PFSK-1 (cell line): ENCODE results near the gene MRPS9. TPM values are rescaled to one million over a fixed set of nuclear protein-coding genes. Genes with fewer than 3 reads are reported as not detected.

Experiments used
- FOXP2 ChIP-seq: optimal IDR thresholded peaks from 2 replicates; pipeline ENCODE3; 2011; ENCODE audit warnings: borderline replicate concordance, control low read depth, inconsistent platforms; ENCODE audit not compliant: insufficient read depth; ENCODE audit errors: extremely low read length, extremely low read depth
- POLR2AphosphoS5 ChIP-seq: IDR thresholded peaks from 2 replicates; pipeline ENCODE4 v1.6.1; 2012; ENCODE audit warnings: low read depth, mild to moderate bottlenecking, control low read depth, low read length, moderate library complexity
- REST ChIP-seq, 2 experiments: IDR thresholded peaks; 2 replicates each; pipeline versions ENCODE4 v1.6.1 to v1.8.0; 2011 to 2012; ENCODE audit warnings: low read depth in 2 of 2, low read length in 2 of 2, control low read depth in 1 of 2, inconsistent platforms in 1 of 2, mild to moderate bottlenecking in 1 of 2, moderate library complexity in 1 of 2; ENCODE audit not compliant: insufficient read depth in 1 of 2
- SIN3A ChIP-seq: IDR thresholded peaks from 2 replicates; pipeline ENCODE4 v1.6.1; 2012; ENCODE audit warnings: mild to moderate bottlenecking, low read length, moderate library complexity, borderline replicate concordance; ENCODE audit not compliant: insufficient read depth
- TAF1 ChIP-seq: IDR thresholded peaks from 2 replicates; pipeline ENCODE4 v1.6.1; 2012; ENCODE audit warnings: low read length, control low read depth, borderline replicate concordance; ENCODE audit not compliant: insufficient read depth
- polyA plus RNA-seq: library from polyadenylated mRNA; unstranded; fragments of >200 nt; gene quantifications from one replicate; pipeline ENCODE4 v1.2.1, GENCODE V29; 2012; ENCODE audit warnings: low read depth, missing spikeins; ENCODE audit not compliant: insufficient read length

MRPS9 gene
- 34.4 TPM for polyA plus RNA-seq

- TF ChIP-seq REST (IDR thresholded peaks at IDR 0.05; ENCODE audit: insufficient read depth in 1 of 2, low read depth in 2 of 2, low read length in 2 of 2) (0 out of 4 replicates have a peak, but pooled peaks of 1 of the 2 experiments have one; percentile 21), SIN3A (no peak), TAF1 (peak; percentile 74; the same call in 1 of the 2 replicates), POLR2AphosphoS5 (peak; percentile 90), FOXP2 (peak; percentile 22)
Observed at GRCh38 chr2:105037572-105038382, at the start of gene MRPS9. MRPS9 (plus strand) TSS chr2:105038069; CDS start chr2:105038093, 24 bp downstream.

GRCh38 chr2:105005181-105005951, 32.5 kb upstream of the MRPS9 start:
- TF ChIP-seq POLR2AphosphoS5 (no peak), SIN3A (no peak), REST (IDR thresholded peaks at IDR 0.05; ENCODE audit: insufficient read depth in 1 of 2, low read depth in 2 of 2, low read length in 2 of 2) (no peak), TAF1 (no peak), FOXP2 (no peak)

GRCh38 chr2:105007367-105007766, 30.5 kb upstream of the MRPS9 start:
- TF ChIP-seq TAF1 (no peak), POLR2AphosphoS5 (no peak)

- TF ChIP-seq SIN3A (no peak), TAF1 (no peak), REST (IDR thresholded peaks at IDR 0.05; ENCODE audit: insufficient read depth in 1 of 2, low read depth in 2 of 2, low read length in 2 of 2) (no peak), POLR2AphosphoS5 (no peak), FOXP2 (no peak)
Observed at GRCh38 chr2:105032476-105032875, 5.4 kb upstream of the MRPS9 start.

- no peak for TF ChIP-seq TAF1
- TF ChIP-seq REST (IDR thresholded peaks at IDR 0.05; ENCODE audit: insufficient read depth in 1 of 2, low read depth in 2 of 2, low read length in 2 of 2): peak in 1 of 2 experiments; percentile 60; a peak in 2 of 4 replicates
Observed at GRCh38 chr2:105034170-105034569, 3.7 kb upstream of the MRPS9 start.
